B cell (primary cell): ENCODE data around the gene CABLES1.

Source experiments
- CTCF ChIP-seq: fragments of 200-600 bp; IDR thresholded peaks from one replicate; pipeline ENCODE4 v1.8.0; 2022; ENCODE audit warnings: antibody characterized with exemption, mild to moderate bottlenecking
- EZH2 ChIP-seq: IDR thresholded peaks from 2 replicates; pipeline ENCODE4 v1.6.1; 2012; ENCODE audit warnings: borderline replicate concordance, low read depth, mild to moderate bottlenecking, moderate library complexity, low read length; ENCODE audit not compliant: insufficient read depth, poor library complexity, severe bottlenecking

- TF ChIP-seq EZH2 (no peak), CTCF (no peak)
These were observed 60.0 kb downstream of the CABLES1 start for GRCh38 chr18:23194997-23195957.
